IPS DF 4.7 (cell line): Measurements from ENCODE around the gene TTI1.

Experiments
- DNase-seq: peaks from one replicate; pipeline ENCODE4 v3.0.0-alpha.2; 2013; ENCODE audit warnings: low spot score; ENCODE audit errors: extremely low read depth

TTI1 gene

GRCh38 chr20:37988306-37988954 is 44.8 kb downstream of the TTI1 start:
- DNase-seq: no peak

- no peak for DNase-seq
Observed at GRCh38 chr20:37987602-37988290, 45.5 kb downstream of the TTI1 start.

- DNase-seq: no peak
Observed at GRCh38 chr20:37986873-37987601, 46.2 kb downstream of the TTI1 start.

- DNase-seq: no peak
Observed at GRCh38 chr20:37986044-37986858, 47.0 kb downstream of the TTI1 start.

GRCh38 chr20:37984018-37984785 is 49.1 kb downstream of the TTI1 start:
- no peak for DNase-seq

- no peak for DNase-seq
Observed at GRCh38 chr20:37983286-37983685, 50.0 kb downstream of the TTI1 start.

GRCh38 chr20:37981568-37981967 is 51.7 kb downstream of the TTI1 start:
- no peak for DNase-seq

- no peak for DNase-seq
Observed at GRCh38 chr20:37980876-37981275, 52.4 kb downstream of the TTI1 start.

- DNase-seq: no peak
Observed at GRCh38 chr20:37980383-37980782, 52.9 kb downstream of the TTI1 start.

GRCh38 chr20:37979021-37979985 is 54.0 kb downstream of the TTI1 start:
- DNase-seq: no peak

GRCh38 chr20:37977786-37978185 is 55.5 kb downstream of the TTI1 start:
- DNase-seq: no peak

GRCh38 chr20:37977338-37977737 is 55.9 kb downstream of the TTI1 start:
- no peak for DNase-seq

GRCh38 chr20:37976887-37977286 is 56.4 kb downstream of the TTI1 start:
- DNase-seq: no peak

GRCh38 chr20:37973059-37973910 is 60.0 kb downstream of the TTI1 start:
- no peak for DNase-seq

GRCh38 chr20:37972256-37973058 is 60.8 kb downstream of the TTI1 start:
- DNase-seq: no peak

- no peak for DNase-seq
Observed at GRCh38 chr20:37971561-37972127, 61.6 kb downstream of the TTI1 start.

- DNase-seq: no peak
Observed at GRCh38 chr20:37970856-37971245, 62.4 kb downstream of the TTI1 start.
